ENCODE measurements around the gene TTC33.

DNA sequence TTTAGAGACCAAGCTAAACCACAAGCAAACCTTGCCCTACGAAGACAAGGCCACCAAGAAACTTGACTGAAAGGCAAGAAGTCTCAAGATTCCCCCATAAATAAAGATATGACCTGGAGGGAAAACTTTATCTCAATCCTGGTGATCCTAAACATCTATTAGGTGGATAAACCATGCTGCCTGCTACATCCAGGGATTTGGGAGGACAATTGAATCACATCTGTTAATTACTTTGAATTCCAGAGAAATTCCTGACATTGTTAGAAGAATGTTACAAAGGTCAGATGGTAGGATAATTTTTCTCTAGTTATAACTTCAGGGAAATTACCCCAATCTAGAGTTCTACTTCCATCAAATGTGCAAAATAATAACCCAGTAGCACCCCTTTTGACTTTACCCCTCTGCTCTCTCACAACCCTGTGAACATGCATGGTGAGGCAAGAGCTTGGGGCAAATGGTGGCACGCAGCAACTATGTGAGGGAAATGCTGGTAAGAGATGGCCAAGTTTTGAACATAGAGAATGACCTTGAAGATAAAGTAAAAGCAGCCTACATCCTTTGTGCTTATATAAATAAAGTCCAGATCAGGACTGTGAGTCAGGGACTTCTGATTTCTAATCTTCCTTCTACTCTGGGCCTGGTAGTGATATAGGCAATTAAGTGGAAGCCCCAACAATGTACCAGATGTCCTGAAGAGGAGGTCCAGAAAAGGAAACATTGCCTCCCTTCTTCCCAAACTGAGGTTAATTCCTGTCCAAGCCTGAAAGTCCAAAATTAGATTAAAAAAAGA, 133.1 kb downstream of the TTC33 start:
- TF ChIP-seq, protein P1, sequence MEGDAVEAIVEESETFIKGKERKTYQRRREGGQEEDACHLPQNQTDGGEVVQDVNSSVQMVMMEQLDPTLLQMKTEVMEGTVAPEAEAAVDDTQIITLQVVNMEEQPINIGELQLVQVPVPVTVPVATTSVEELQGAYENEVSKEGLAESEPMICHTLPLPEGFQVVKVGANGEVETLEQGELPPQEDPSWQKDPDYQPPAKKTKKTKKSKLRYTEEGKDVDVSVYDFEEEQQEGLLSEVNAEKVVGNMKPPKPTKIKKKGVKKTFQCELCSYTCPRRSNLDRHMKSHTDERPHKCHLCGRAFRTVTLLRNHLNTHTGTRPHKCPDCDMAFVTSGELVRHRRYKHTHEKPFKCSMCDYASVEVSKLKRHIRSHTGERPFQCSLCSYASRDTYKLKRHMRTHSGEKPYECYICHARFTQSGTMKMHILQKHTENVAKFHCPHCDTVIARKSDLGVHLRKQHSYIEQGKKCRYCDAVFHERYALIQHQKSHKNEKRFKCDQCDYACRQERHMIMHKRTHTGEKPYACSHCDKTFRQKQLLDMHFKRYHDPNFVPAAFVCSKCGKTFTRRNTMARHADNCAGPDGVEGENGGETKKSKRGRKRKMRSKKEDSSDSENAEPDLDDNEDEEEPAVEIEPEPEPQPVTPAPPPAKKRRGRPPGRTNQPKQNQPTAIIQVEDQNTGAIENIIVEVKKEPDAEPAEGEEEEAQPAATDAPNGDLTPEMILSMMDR (IDR thresholded peaks at IDR 0.05): no peak
- no peak for TF ChIP-seq SIN3A (IDR thresholded peaks at IDR 0.05; ENCODE audit: borderline replicate concordance, insufficient read depth, low read depth, low read length)
- TF ChIP-seq REST (IDR thresholded peaks at IDR 0.05; ENCODE audit: insufficient read depth in 1 of 2, low read depth in 2 of 2, low read length in 1 of 2): no peak
- no peak for TF ChIP-seq TCF7L2 (IDR thresholded peaks at IDR 0.05; ENCODE audit: low read depth, low read length)
